GM18909 (cell line): ENCODE measurements around the gene MYH11.
"Not testable (repeated sequence)": the region's sequence is repeated elsewhere in the genome, so short reads cannot be mapped to it uniquely, and the experiment has no call there.

Experiments
- ATAC-seq: cut with Tn5 transposase; IDR thresholded peaks from one replicate; pipeline ENCODE4 v1.9.1; 2021; ENCODE audit warnings: mild to moderate bottlenecking; ENCODE audit not compliant: unreplicated experiment, poor library complexity

MYH11 gene

DNA sequence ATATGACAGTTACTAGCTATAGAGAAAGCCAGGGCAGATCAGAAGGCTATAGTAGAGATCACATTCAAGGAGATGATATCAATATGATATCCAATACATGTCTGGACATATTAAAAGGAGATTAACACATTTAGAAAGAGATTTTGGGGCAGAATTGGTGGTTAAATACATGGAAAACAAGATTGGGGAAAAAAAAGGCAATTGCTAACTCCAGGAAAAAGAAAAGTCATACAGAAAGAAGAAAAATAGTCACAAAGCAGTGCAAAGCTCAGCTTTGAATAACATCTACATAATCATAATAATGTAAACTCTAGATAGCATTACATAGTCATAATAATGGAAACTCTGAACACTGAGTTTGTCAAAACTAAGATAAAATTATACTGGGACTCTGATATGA, 40.6 kb downstream of the MYH11 start:
- ATAC-seq: no peak

GRCh38 chr16:15812401-15812750, 44.5 kb downstream of the MYH11 start:
- ATAC-seq: not testable (repeated sequence)

GRCh38 chr16:15811481-15812400, 45.1 kb downstream of the MYH11 start:
- no peak for ATAC-seq

DNA sequence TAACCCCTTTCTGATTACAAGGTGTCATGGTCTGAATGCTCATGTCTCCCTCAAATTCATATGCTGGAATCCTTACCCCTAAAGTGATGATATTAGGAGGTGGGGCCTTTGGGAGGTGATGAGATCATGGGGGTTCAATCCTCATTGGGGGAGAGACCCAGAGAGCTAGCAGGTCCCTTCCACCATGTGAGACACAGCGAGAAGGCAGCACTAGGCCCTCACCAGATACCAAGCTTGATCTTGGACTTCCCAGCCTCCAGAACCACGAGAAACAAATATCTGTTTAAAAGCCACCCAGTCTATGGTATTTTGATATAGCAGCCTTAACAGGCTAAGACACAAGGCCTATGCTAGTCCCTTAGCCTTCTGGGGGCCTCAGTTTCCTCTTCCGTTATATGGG, 45.9 kb downstream of the MYH11 start:
- no peak for ATAC-seq

DNA sequence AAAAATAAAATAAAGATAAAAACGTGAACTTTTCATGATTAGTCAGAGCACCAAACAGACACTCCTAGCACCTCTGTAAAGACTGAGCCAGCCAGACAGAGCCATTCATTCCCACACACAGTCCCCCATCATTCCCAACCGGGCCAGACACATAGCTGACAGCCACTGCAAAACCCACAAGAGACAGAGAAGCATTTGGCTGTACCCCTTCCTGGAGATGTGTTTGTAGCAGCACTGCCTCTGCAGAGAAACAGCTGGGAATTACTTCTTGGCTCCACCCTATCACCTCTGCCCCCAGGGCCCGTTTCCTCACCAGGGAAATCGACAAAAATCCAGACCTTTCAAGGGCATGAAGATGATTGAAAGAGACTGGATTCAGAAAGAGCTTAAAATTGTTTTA, 46.4 kb downstream of the MYH11 start:
- no peak for ATAC-seq

DNA sequence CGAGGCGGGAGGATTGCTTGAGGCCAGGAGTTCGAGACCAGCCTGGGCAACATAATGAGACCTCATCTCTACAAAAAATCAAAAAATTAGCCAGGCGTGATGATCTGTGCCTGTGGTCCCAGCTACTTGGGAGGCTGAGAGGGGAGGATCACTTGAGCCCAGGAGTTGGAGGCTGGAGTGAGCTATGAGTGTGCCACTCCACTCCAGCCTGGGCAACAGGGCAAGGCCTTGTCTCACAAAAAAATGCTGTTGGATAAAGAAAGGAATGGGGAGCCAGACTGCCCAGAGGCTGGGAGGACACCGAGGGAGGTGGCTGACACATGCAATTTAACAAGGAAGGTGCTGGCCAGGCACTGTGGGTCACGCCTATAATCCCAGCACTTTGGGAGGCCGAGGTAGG, 47.5 kb downstream of the MYH11 start:
- ATAC-seq: not testable (repeated sequence)

GRCh38 chr16:15808071-15808470, 48.8 kb downstream of the MYH11 start:
- ATAC-seq: no peak

GRCh38 chr16:15807603-15808009, 49.2 kb downstream of the MYH11 start:
- no peak for ATAC-seq

DNA sequence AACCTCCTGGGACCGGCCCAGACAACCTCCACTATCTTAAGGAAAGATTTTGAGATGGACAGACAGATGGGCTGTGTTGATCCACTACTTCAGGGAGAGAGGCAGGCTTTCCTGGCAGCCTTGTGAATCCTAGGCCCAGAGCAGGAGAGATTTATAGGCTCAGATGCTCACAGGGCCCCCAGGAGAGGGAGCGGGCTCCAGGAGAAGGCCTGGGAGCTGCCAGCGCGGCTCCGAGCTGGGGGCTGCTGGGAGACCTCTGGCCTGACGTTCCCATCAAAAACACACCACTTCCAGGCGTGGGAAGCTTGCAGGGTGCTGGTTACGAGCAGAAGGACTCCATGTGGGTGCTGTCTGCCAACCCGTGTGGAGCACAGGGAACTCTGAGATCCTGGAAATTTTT, 53.2 kb downstream of the MYH11 start:
- ATAC-seq: no peak

GRCh38 chr16:15799851-15800495, 56.9 kb downstream of the MYH11 start:
- no peak for ATAC-seq

DNA sequence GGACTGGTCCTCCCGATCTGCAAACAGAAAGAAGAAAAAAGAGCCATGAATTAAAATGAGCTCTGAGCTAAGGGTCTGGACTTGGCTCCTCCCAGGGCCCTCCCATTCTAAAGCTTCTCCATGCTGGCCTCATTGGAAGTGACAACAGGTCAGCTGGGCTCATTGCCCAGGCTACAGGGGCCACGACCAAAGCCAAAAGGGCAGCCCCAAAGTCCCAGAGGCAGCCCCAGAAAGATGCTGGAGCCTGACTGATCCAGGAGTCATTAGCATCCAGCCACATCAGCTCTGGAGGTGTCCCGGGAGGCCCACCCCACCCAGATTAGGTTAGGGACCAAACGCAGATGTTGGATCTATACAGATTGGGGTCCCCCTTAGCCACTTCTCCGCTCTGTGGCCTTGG, 58.2 kb downstream of the MYH11 start:
- ATAC-seq: no peak

- no peak for ATAC-seq
Observed at GRCh38 chr16:15796885-15797284, 59.9 kb downstream of the MYH11 start.

GRCh38 chr16:15795615-15796014, 61.2 kb downstream of the MYH11 start:
- ATAC-seq: no peak

DNA sequence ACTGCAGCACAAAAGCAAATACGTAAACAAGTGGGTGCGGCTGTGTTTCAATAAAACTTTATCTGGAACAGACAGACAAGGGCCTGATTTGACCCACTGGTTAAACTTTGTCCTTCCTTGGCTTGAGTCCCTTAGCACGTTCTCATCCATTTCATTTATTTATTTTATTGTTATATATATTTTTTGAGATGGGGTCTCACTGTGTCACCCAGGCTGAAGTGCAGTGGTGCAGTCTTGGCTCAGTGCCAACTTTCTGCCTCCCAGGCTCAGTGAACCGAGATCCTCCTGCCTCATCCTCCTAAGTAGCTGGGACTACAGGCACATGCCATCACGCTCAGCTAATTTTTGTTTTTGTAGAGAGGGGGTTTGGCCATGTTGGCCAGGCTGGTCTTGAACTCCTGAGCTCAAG, 64.3 kb downstream of the MYH11 start:
- ATAC-seq: no peak

DNA sequence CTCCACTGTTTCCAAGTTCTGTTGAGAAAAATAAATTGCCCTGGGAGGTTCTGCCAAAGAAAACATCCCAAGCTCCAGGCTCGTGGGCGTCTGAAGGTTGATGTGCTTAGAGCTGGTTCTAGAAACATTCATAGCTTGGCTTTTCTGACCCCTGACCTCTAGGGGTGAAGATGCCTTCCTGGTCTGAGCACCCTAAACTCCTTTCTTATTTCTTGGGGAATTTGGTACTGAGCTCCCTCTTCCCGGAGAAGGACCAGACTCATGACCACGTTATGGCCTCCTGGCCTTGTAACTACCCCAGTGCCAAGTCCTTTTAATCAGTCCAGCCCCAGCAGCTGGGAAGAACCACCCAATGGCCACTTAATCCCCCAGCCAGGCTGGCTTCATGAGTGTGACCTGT, 66.4 kb downstream of the MYH11 start:
- ATAC-seq: no peak

DNA sequence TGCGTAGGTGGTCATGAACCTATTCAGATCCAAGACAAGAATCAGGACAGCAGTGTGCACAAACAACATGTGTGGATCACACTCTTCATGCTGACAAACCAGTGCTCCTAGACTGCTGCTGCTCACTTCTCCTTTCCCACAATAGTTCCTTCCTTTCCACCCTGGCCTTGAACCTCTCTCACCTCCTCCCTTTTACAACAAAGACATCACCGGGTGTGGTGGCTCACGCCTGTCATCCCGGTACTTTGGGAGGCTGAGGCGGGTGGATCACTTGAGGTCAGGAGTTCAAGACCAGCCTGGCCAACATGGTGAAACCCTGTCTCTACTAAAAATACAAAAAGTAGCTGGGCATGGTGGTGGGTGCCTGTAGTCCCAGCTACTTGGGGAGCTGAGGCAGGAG, 67.0 kb downstream of the MYH11 start:
- not testable (repeated sequence) for ATAC-seq

DNA sequence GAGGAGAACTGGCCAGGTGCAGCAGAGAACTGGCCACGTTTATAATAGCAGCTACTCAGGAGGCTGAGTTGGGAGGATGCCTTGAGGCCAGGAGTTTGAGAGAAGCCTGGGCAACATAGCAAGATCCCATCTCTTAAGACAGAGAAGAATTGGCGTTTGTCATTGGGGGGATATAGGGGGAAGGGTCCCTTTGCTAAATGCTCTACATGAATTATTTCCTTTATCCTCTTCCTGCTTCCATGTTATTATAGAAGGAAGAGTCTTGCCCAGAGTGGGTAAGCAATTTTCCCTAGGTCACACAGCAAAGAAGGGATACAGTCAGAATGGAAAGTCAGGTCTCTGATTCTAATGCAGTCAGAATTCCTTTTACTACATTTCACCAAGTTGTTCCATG, 68.0 kb downstream of the MYH11 start:
- no peak for ATAC-seq

DNA sequence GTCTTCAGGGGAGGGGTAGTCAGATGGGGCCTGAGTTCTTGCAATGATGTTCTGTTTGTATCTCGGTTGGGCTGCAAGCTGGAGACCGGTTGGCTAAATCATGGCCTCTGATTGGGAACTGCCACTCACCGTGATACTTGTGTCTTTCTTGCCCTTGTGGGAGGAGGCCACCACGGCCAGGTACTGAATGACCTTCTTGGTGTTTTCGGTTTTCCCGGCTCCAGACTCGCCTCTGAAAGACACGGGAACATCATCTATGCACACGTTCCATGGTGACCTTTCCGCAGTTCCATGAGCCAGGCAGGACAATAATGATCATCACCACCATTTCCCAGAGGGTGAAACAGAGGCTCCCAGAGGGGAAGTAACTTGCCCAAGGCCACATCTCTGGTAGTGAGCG, 70.3 kb downstream of the MYH11 start:
- ATAC-seq: no peak

GRCh38 chr16:15785386-15786059, 71.3 kb downstream of the MYH11 start:
- ATAC-seq: no peak

- no peak for ATAC-seq
Observed at GRCh38 chr16:15783985-15784384, 72.8 kb downstream of the MYH11 start.
